GM10266 (cell line): Measurements from ENCODE around the gene HMGB1.
A peak's percentile ranks its signal among the peaks of the same experiment; 100 is the strongest.

Experiments used
- DNase-seq: peaks from one replicate; pipeline ENCODE4 v3.0.0; 2012; ENCODE audit errors: extremely low spot score
- CTCF ChIP-seq: IDR thresholded peaks from 2 replicates; pipeline ENCODE4 v1.5.1; 2012; ENCODE audit warnings: mild to moderate bottlenecking, low read depth; ENCODE audit not compliant: control insufficient read depth, insufficient read depth; ENCODE audit errors: missing control alignments

Gene HMGB1

GRCh38 chr13:30465593-30466357 is at the start of gene HMGB1:
TSS of gene HMGB1 (minus strand) at chr13:30465936. CDS start at chr13:30463680, 2,256 bp downstream.
- no peak for TF ChIP-seq CTCF
- peak; percentile 95 for DNase-seq

- TF ChIP-seq CTCF = no peak
- no peak for DNase-seq
These were observed 45.2 kb upstream of the HMGB1 start for GRCh38 chr13:30510811-30511371.

- TF ChIP-seq CTCF = no peak
These were observed 44.4 kb upstream of the HMGB1 start for GRCh38 chr13:30510091-30510490.

DNA sequence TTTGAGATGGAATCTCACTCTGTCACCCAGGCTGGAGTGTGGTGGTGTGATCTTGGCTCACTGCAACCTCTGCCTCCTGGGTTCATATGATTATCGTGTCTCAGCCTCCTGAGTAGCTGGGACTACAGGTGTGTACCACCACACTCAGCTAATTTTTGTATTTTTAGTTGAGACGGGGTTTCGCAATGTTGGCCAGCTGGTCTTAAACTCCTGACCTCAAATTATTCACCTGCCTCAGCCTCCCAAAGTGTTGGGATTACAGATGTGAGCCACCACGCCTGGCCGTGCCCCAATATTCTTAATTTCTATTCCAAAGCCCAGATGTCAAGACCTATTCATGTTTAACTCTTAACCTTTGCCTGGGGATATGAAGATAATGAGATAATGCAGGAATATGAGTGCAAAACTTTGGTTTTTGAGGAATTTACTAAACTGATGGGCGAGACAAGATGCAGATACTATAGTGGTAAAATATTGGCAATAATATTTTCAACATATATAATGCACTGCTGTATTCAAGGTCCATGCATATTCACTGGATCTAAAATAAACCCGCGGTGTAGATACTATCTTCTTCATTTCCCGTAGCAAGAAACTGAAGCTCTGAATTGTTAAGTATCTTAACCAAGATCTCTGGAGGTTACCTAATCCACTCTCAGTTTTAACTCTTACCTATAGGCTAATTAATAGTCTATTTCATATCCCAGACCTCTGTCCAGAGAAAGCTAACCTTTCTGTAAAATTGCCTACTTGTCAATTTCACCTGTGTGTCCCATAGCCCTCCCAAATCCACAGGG is 43.7 kb upstream of the HMGB1 start:
- no peak for DNase-seq
- TF ChIP-seq CTCF = no peak

More at GRCh38 chr13:30510091-30510490, 44.4 kb upstream of the HMGB1 start:
- DNase-seq = no peak

DNA sequence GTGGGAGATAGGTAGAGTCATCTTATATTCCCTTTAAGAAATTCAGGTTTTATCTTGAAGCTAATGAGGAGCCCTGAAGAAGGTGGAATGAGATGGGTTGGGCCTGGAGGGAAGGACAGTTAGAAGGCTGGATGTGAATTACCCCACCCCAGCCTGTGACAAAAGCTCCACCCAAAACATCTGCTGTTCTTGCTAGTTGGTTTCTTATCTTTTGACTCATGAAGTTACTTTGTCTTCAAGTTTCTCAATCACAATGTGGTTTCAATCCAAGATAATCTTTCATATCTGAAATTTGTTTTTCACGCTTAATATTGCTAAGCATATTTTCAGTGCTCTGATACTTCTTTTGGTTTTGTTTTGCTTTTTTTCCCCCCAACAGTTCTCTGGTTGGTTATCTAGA is 38.3 kb upstream of the HMGB1 start:
- peak; percentile 30 for DNase-seq
- no peak for TF ChIP-seq CTCF

DNA sequence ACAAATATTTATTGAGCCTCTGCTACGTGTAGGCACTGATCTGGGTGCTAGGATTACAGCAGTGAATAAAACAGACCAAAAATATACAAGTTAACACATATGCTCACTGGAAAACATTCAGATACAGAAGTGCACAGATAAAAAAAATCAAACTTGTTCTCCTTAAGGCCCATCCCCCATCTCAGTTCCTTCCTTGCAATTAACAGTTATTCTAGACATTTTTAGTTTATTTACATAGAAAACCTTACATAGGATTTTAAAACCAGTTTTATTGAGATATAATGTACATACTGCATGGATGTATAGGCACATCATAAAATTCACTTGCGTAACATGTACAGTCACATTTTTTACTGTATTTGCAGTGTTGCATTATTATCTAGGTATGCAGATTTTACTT is 36.5 kb upstream of the HMGB1 start:
- no peak for TF ChIP-seq CTCF
- no peak for DNase-seq
